ENCODE results near the gene PAQR7. TPM values are rescaled to one million over a fixed set of nuclear protein-coding genes. Genes with fewer than 3 reads are reported as not detected.
A peak's percentile ranks its signal among the peaks of the same experiment; 100 is the strongest.

Gene PAQR7, protein sequence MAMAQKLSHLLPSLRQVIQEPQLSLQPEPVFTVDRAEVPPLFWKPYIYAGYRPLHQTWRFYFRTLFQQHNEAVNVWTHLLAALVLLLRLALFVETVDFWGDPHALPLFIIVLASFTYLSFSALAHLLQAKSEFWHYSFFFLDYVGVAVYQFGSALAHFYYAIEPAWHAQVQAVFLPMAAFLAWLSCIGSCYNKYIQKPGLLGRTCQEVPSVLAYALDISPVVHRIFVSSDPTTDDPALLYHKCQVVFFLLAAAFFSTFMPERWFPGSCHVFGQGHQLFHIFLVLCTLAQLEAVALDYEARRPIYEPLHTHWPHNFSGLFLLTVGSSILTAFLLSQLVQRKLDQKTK
- 7.0 and 14.1 TPM in 2 replicates for total RNA-seq (2014; rRNA removed; shearing (Covaris generic); ENCODE audit: low replicate concordance)

DNA sequence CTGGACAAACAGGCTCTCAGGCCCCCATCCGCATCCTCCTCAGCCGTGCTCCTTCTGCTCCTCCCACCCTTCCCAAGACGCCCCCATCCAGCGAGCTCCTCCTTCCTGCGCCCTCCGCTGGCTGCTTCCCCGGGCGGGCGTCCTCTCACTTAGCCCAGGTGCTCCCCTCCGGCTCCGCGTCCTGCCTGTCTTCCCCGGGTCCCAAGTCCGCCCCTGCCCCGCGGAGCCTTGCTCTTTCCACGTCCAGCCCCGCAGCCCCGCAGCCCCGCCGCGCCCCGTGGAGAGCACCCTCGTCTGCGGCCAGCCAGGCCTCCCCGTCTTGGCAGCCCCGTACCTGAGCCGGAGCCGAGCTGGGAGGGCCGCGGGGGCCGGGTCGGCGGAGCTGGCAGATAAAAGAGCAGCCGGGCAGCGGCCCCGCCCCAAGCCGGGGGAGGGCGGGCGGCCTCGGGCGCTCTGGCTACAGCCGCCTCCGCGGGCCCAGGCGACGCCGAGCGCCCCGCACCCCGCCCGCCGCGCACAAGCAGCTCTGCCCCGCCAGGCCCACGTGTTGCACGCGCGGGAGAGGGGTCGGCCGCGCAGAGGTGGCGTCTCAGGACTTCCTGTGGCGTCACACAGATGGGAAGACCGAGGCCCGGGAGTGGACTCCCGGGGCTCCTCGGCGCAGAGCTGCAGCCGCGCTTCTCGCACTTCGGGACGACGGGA is at the start of gene PAQR7:
Gene PAQR7, minus strand, starts transcription at position 555 of the 702 bp plus-strand sequence. CDS start 11,869 bp downstream, outside the sequence.
- DNase-seq (ENCODE audit: low read depth) = peak; percentile 83
- in situ Hi-C loops (cut with HindIII; ENCODE audit: low pct_unique_long_range_greater_than_20kb, low sequenced_read_pairs) = loop anchor here (25.0 kb wide), 1 partner anchor 112 kb away; the partner anchor contains the start of gene PAFAH2

DNA sequence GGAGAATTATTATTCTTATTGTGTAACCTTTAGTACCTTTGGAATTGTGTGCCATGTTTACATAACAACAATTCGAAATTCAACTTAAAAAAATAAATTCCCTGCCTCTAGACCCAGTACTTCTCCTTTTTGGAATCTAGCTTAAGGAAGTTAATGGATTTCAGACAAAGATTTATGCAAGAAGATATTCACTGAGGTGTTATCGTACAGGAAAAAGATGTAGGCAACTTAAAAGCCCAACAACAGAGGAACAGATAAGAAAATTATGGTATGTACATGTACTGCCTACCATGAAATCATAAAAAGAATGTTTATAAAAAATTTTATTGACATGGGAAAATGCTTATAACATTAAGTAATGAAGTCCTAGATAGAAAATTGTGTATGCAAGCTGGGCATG is 48.9 kb upstream of the PAQR7 start:
- DNase-seq (ENCODE audit: low read depth) = no peak
- in situ Hi-C loops (cut with HindIII; ENCODE audit: low pct_unique_long_range_greater_than_20kb, low sequenced_read_pairs) = no loop called here

DNA sequence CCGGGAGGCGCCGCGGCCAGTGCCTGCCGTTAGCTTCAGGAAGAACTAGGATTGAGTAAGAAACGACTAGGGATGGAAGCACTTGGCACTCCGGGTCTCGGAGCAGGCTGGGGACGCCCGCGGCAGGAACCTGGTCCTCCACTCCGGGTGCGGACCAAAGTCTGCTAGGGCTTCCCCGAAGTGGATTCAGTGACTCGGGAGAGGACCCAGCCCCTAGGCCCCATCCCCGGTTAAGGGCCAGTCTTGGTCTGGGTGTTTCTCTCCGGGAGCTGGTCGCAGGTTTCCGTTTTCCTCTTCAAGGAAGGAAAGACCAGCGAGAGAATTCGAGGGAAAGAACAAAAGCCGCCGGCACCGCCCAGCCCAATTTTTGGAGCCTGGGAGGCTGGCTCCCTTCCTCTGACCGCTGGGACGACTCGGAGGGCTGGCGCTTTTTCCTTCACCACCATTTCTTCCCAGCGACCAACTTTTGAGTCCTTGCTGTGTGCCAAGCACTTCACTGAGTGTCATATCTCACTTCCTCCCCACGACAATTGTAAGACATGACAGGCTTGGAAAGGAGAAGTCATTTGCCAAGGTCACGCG is 47.6 kb upstream of the PAQR7 start:
- in situ Hi-C loops (cut with HindIII; ENCODE audit: low pct_unique_long_range_greater_than_20kb, low sequenced_read_pairs) = no loop called here

DNA sequence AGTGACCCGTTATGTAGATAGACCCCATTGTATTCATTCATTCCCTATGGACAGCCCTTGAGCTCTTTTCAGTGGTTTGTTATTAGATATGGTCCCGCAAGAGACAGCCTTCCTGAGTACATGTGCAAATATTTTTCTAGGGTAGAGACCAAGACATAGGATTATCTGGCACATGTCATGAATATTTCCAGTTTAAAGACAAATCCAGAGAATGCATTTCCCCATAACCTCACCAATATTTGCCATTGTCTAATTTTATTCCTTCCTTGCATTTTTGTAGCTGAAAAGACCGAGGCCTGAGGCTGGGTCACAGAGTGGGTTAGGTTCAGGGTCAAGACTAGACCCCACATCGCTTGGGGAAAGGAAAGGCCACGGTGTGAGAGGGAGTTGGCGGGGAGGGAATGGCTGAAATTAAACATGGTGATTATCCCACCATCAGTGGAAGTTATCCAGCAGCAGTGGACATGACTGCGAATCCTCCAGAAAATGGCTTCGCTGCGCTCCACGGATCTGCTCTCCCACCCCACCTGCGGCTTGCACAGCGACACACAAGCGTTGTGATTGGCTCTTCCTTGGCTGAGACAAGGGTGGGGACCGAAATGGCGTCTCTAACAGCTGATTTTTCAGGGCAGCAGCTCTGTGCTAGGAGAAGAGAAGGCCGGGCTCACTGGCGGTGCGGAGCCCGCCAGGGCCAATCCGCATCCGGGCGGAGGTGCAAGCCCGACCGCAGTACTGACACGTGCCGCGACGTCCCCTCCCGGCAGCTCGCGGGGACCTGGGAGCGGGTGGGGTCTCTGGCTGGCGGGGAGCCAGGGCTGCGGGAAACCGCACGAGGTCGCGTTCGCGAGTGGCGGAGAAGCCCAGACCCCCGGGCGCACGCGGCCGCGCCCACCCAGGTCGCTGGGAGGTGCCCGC is 46.8 kb upstream of the PAQR7 start:
- DNase-seq (ENCODE audit: low read depth) = peak; percentile 55
- in situ Hi-C loops (cut with HindIII; ENCODE audit: low pct_unique_long_range_greater_than_20kb, low sequenced_read_pairs) = no loop called here

More for the DNA sequence above, 47.6 kb upstream of the PAQR7 start:
- peak; percentile 50 for DNase-seq (ENCODE audit: low read depth)

DNA sequence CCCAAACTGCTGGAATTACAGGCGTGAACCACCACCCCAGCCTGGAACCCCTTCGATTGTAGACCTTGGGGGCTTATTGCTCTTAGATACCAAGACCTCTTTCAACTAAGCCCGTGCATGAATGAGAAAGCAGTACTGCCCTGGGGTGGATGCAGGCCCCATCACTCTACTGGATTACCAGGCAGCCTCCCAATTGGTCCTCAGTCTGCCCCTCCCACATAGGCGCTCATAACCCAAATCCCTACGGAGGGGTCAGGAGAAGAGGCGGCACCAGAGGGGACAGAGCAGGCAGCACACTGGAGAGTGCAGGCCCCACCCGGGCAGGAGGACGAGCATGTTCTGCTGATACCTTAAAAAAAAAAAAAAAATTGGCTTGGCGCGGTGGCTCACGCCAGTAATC is 43.1 kb upstream of the PAQR7 start:
- in situ Hi-C loops (cut with HindIII; ENCODE audit: low pct_unique_long_range_greater_than_20kb, low sequenced_read_pairs) = no loop called here
- no peak for DNase-seq (ENCODE audit: low read depth)

DNA sequence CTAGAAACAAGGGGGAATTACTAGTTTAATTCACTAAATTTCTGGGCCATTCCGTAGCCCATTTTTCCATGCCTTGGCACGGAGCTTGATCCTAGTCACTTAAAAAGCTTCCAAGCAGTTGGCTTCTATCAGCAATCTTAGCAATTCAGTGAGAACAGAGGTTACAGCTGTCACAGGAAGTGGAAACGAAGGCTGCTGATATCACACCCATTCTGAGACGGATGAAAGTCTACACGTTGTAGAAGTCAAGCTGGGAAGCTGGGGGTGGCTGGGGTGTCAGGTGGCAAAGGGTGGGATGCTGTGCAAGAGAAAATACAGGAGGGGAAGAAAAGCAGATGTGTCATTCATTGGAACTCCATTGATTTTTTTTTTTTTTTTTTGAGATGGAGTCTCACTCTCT is 42.5 kb upstream of the PAQR7 start:
- DNase-seq (ENCODE audit: low read depth) = no peak
- in situ Hi-C loops (cut with HindIII; ENCODE audit: low pct_unique_long_range_greater_than_20kb, low sequenced_read_pairs) = no loop called here

DNA sequence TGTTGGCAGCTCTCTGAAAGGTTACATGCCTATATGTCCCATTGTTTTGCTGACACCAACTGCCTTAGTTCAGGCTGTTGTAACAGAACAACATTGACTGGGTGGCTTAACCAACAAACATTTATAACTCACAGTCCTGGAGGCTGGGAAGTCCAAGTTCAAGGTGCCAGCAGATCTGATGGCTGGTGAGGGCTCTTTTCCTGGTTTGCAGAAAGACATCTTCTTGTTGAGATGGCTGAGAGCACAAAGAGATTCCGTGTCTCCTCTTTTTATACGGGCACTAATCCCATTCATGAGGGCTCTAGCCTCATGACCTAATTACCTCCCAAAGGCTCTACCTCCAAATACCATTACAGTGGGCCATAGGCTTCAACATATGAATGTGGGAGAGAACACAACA is 41.0 kb upstream of the PAQR7 start:
- no peak for DNase-seq (ENCODE audit: low read depth)
- in situ Hi-C loops (cut with HindIII; ENCODE audit: low pct_unique_long_range_greater_than_20kb, low sequenced_read_pairs) = no loop called here

DNA sequence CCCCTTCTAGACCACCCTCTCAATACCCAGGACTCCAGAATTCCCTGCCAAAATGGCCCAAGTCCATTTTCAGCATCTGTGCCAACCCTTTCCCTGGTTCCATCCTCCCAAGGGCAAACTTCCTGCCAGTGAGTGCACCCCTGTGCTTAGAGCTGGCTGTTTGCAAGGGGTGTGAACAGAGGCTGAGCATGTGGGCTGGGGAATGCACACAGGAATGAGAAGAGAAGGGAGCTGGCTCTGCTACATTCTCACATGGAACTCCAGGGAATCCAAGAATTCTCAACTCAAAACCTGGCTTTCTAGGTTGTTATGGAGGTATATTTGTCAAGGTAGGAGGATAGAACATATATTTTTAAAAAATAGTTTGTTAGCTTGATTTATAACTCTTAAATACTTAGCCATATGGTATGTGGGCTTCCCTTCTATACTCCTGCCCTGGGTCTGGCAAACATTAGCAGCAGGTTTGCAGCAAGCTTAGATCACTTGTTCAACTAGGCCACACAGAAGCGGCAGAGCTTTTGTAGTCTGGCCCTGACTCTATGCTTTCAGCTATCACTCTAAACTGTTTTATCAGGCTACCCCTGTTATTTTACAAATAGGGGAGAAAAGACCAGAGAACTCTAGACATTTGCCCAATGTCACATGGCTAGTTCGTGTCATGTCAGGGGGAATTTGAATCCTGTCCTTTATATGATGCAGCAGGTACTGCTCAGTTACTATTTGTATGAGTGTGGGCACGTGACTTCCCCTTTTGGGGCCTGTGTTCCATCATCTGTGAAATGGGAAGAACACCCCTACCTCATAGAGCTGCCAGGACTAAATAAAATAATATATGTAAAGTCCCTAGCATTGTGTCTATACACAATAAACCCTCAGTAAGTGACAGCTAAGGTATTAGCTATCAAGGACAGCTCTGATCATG is 38.8 kb upstream of the PAQR7 start:
- DNase-seq (ENCODE audit: low read depth) = no peak
- in situ Hi-C loops (cut with HindIII; ENCODE audit: low pct_unique_long_range_greater_than_20kb, low sequenced_read_pairs) = no loop called here

DNA sequence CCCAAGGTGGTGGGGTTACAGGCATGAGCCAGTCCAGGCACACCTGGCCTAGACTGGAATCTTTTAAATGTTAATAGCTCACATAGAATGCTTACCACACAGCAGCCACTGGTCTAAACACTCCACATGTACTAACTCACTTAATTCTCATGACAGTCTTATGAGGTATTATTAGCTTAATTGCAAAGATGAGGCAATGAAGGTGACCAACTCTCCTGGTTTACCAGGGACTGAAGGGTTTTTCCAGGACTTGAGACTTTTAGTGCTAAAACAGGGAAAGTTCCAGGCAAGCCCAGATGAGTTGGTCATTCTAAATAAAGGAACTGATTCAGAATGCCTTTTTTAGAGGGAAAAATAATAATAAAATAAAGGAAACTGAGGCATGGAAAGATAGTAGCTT is 37.7 kb upstream of the PAQR7 start:
- no peak for DNase-seq (ENCODE audit: low read depth)
- in situ Hi-C loops (cut with HindIII; ENCODE audit: low pct_unique_long_range_greater_than_20kb, low sequenced_read_pairs) = no loop called here

DNA sequence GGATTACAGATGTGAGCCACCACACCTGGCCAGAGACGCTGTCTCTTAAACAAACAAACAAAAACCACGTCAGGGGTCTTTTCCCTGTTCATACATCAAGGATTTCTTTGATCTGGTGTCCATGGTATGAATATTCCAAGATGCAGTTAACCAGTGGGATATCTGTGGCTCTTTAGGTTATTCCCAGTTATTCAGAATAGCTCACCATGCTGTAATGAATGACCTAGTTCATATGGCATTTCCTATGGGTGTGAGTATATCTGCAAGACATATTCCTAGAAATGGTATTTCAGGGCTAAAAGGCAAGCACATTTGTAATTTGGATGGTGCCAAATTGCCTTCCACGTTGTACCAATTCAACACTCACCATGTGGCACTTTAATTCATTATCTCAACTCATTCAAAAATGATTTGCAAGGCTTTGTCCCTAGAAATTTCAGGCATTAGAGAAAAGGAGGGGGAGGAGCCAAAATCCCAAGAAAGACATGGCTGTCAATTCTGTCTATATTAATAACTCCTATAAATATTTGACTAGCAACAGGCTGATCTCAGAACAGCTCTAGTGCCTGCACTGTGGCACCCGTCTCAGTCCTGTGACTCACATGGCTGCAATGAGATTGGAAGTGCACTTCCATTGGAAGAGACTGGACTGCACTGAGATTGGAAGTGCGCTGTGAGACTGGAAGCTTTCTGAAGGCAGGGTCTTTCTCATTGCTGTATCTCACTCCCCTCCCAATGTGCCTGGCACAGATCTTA is 36.7 kb upstream of the PAQR7 start:
- in situ Hi-C loops (cut with HindIII; ENCODE audit: low pct_unique_long_range_greater_than_20kb, low sequenced_read_pairs) = no loop called here
- DNase-seq (ENCODE audit: low read depth) = no peak

DNA sequence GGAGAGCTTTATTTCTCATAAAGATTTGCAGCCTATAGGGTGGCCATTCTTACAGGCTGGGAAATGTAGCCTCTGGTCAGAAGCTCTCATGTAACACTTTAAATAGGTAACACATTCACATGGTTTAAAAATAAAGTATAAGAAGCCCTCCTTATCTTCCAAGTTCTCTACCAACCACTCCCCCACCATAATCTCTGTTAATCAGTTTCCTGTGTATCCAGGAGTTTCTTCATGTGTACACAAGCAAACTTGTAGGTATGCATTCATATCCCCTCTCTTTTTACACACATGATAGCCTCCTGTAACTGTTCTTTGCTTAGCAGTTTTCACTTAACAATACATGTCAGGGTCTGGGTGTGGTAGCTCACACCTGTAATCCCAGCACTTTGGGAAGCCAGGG is 35.7 kb upstream of the PAQR7 start:
- DNase-seq (ENCODE audit: low read depth) = no peak
- in situ Hi-C loops (cut with HindIII; ENCODE audit: low pct_unique_long_range_greater_than_20kb, low sequenced_read_pairs) = no loop called here

DNA sequence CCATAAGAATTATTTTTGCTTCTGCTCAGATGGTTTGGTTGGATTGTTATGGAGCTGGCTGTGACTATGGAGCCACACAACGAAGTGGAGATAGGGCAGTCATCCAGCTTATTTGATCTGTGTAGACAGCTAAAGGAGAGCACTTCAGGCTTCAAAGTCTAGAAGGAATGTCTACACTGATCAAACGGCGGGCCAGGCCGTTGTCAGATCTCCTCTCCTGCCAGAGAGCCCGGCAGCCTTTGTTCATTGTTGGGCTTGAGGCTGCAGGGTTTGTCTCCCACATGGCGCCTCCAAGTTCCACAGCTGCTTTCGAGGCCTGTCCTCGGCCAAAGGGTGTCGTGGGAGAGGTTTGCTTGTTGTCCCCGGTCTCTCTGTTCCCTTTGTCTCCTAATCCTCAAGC is 33.5 kb upstream of the PAQR7 start:
- DNase-seq (ENCODE audit: low read depth) = no peak
- in situ Hi-C loops (cut with HindIII; ENCODE audit: low pct_unique_long_range_greater_than_20kb, low sequenced_read_pairs) = no loop called here

DNA sequence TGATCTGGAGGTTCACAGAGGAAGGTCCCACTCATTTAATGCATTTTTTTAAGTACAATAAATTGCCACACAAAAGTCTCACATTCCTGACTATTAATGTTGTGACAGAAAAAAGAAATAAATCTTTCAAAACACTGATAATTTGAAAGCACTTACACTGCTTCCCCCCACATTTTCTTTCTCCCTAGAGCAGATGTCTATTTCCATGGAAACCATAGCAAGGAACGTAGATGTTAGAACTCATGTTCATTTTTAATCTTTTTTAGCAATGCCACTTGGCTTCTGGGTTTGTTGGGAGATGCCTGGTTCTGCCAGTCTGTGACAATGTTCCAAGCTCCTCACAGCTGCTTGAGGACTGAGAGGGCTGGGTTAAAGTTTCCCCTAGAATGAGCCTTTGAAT is 32.7 kb upstream of the PAQR7 start:
- in situ Hi-C loops (cut with HindIII; ENCODE audit: low pct_unique_long_range_greater_than_20kb, low sequenced_read_pairs) = no loop called here
- DNase-seq (ENCODE audit: low read depth) = no peak

DNA sequence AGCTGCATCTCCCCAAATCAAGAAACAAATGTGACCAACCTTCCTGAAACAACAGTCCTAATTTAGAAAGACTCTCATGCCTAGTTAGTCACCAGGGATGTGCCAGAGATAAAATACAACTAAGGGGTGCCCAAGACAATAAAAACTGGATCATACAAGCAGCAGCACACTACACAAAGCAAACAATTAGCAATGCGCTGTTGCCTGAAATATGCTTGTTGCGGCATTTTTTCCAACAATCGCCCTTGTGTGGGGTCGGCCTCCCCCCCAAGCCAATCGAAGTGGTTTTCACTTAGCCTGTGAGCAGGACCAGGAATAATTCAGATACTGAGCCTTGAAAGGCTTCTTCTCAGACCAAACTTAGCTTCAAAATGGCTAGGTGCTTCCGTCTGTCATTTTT is 32.1 kb upstream of the PAQR7 start:
- in situ Hi-C loops (cut with HindIII; ENCODE audit: low pct_unique_long_range_greater_than_20kb, low sequenced_read_pairs) = no loop called here
- no peak for DNase-seq (ENCODE audit: low read depth)

DNA sequence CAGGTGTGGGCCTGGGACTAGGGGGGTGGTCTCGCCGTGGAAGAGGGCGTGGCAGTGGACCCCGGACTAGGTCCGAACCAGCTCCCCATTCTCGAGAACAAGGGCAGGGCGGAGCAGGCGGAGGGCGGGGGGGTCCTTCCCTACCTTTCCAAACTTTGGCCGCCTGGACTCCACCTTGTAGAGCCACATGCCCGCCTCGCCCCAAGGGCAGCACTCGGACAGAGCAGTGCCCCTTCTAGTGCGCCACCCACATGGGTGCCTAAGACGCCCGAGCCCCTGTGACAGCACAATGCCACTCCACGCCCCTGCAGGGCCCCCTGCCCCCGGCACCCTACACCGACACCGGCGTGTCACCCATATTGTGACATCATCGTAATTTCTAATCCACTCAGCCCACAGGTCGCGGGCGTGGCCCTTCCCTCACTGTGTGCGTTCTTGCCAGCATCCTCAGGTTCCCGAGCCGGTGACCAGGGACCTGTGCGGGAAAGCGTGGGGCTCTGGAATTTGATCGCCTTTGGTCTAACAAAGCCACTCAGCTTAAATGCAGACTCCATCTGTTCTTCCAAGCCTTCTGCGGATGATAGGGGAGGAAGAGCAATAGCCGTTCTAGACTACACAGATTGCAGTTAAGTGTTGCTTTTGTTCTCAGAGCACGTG is 31.3 kb upstream of the PAQR7 start:
- DNase-seq (ENCODE audit: low read depth) = no peak
- in situ Hi-C loops (cut with HindIII; ENCODE audit: low pct_unique_long_range_greater_than_20kb, low sequenced_read_pairs) = no loop called here
